ENCODE measurements around the gene FBXO8.

The FBXO8 gene

GRCh38 chr4:174281901-174282300, 1.6 kb downstream of the FBXO8 start:
- Histone ChIP-seq H3K27me3 (ENCODE audit: insufficient read depth, low read length) (no peaks in the 10 kb centered on the region), H3K9me3 (ENCODE audit: insufficient read depth, low read depth, low read length) (no peaks in the 10 kb centered on the region), H3K27ac (ENCODE audit: low read length) (no peak overlapping the region), H3K4me3 (ENCODE audit: low read length) (no peak overlapping the region), H3K9ac (ENCODE audit: low read depth, low read length) (no peak overlapping the region), H3K4me1 (ENCODE audit: insufficient read depth, low read length) (peaks cover 5% of the 10 kb centered on the region; the same call in 1 of the 2 replicates), H3K36me3 (ENCODE audit: insufficient read depth, low read depth, low read length) (no peaks in the 10 kb centered on the region)

GRCh38 chr4:174281182-174281737, 2.2 kb downstream of the FBXO8 start:
- Histone ChIP-seq H3K27me3 (ENCODE audit: insufficient read depth, low read length) (no peaks in the 10 kb centered on the region), H3K4me3 (ENCODE audit: low read length) (no peak overlapping the region), H3K9me3 (ENCODE audit: insufficient read depth, low read depth, low read length) (no peaks in the 10 kb centered on the region), H3K4me1 (ENCODE audit: insufficient read depth, low read length) (peaks cover 5% of the 10 kb centered on the region; the same call in 1 of the 2 replicates), H3K9ac (ENCODE audit: low read depth, low read length) (no peak overlapping the region), H3K36me3 (ENCODE audit: insufficient read depth, low read depth, low read length) (no peaks in the 10 kb centered on the region), H3K27ac (ENCODE audit: low read length) (no peak overlapping the region)

GRCh38 chr4:174279433-174280155, 3.9 kb downstream of the FBXO8 start:
- Histone ChIP-seq H3K4me1 (ENCODE audit: insufficient read depth, low read length) (peaks cover under 1% of the 10 kb centered on the region; the same call in 1 of the 2 replicates), H3K27ac (ENCODE audit: low read length) (no peak overlapping the region), H3K27me3 (ENCODE audit: insufficient read depth, low read length) (no peaks in the 10 kb centered on the region), H3K9ac (ENCODE audit: low read depth, low read length) (no peak overlapping the region), H3K9me3 (ENCODE audit: insufficient read depth, low read depth, low read length) (no peaks in the 10 kb centered on the region), H3K36me3 (ENCODE audit: insufficient read depth, low read depth, low read length) (no peaks in the 10 kb centered on the region), H3K4me3 (ENCODE audit: low read length) (no peak overlapping the region)

- Histone ChIP-seq H3K9ac (ENCODE audit: low read depth, low read length) (no peak overlapping the region), H3K4me1 (ENCODE audit: insufficient read depth, low read length) (no peaks in the 10 kb centered on the region; the same call in 1 of the 2 replicates), H3K36me3 (ENCODE audit: insufficient read depth, low read depth, low read length) (no peaks in the 10 kb centered on the region), H3K27me3 (ENCODE audit: insufficient read depth, low read length) (no peaks in the 10 kb centered on the region), H3K4me3 (ENCODE audit: low read length) (no peak overlapping the region), H3K9me3 (ENCODE audit: insufficient read depth, low read depth, low read length) (no peaks in the 10 kb centered on the region), H3K27ac (ENCODE audit: low read length) (no peak overlapping the region)
These were observed 5.0 kb downstream of the FBXO8 start for GRCh38 chr4:174278467-174278866.

GRCh38 chr4:174277433-174277832, 6.0 kb downstream of the FBXO8 start:
- H3K4me3 ChIP-seq (ENCODE audit: low read length) = no peak overlapping the region
- H3K9ac ChIP-seq (ENCODE audit: low read depth, low read length) = no peak overlapping the region
- no peaks in the 10 kb centered on the region for H3K9me3 ChIP-seq (ENCODE audit: insufficient read depth, low read depth, low read length)
- H3K27me3 ChIP-seq (ENCODE audit: insufficient read depth, low read length) = no peaks in the 10 kb centered on the region
- no peaks in the 10 kb centered on the region; the same call in 1 of the 2 replicates for H3K4me1 ChIP-seq (ENCODE audit: insufficient read depth, low read length)
- no peak overlapping the region for H3K27ac ChIP-seq (ENCODE audit: low read length)
- H3K36me3 ChIP-seq (ENCODE audit: insufficient read depth, low read depth, low read length) = no peaks in the 10 kb centered on the region

- Histone ChIP-seq H3K36me3 (ENCODE audit: insufficient read depth, low read depth, low read length) (no peaks in the 10 kb centered on the region), H3K4me3 (ENCODE audit: low read length) (no peak overlapping the region)
These were observed 8.4 kb downstream of the FBXO8 start for GRCh38 chr4:174275101-174275500.

GRCh38 chr4:174274436-174274835, 9.0 kb downstream of the FBXO8 start:
- H3K4me1 ChIP-seq (ENCODE audit: insufficient read depth, low read length) = no peaks in the 10 kb centered on the region
- H3K27me3 ChIP-seq (ENCODE audit: insufficient read depth, low read length) = no peaks in the 10 kb centered on the region
- no peaks in the 10 kb centered on the region for H3K36me3 ChIP-seq (ENCODE audit: insufficient read depth, low read depth, low read length)
- no peak overlapping the region for H3K9ac ChIP-seq (ENCODE audit: low read depth, low read length)
- no peak overlapping the region for H3K27ac ChIP-seq (ENCODE audit: low read length)
- no peaks in the 10 kb centered on the region for H3K9me3 ChIP-seq (ENCODE audit: insufficient read depth, low read depth, low read length)
- H3K4me3 ChIP-seq (ENCODE audit: low read length) = no peak overlapping the region

More at GRCh38 chr4:174275101-174275500, 8.4 kb downstream of the FBXO8 start:
- Histone ChIP-seq H3K9ac (ENCODE audit: low read depth, low read length) (no peak overlapping the region), H3K9me3 (ENCODE audit: insufficient read depth, low read depth, low read length) (no peaks in the 10 kb centered on the region), H3K27me3 (ENCODE audit: insufficient read depth, low read length) (no peaks in the 10 kb centered on the region), H3K4me1 (ENCODE audit: insufficient read depth, low read length) (no peaks in the 10 kb centered on the region), H3K27ac (ENCODE audit: low read length) (no peak overlapping the region)

GRCh38 chr4:174273930-174274329, 9.5 kb downstream of the FBXO8 start:
- Histone ChIP-seq H3K9me3 (ENCODE audit: insufficient read depth, low read depth, low read length) (no peaks in the 10 kb centered on the region), H3K9ac (ENCODE audit: low read depth, low read length) (no peak overlapping the region), H3K36me3 (ENCODE audit: insufficient read depth, low read depth, low read length) (no peaks in the 10 kb centered on the region), H3K27ac (ENCODE audit: low read length) (no peak overlapping the region), H3K4me1 (ENCODE audit: insufficient read depth, low read length) (no peaks in the 10 kb centered on the region), H3K4me3 (ENCODE audit: low read length) (no peak overlapping the region), H3K27me3 (ENCODE audit: insufficient read depth, low read length) (no peaks in the 10 kb centered on the region)

- no peak overlapping the region for H3K4me3 ChIP-seq (ENCODE audit: low read length)
- H3K27ac ChIP-seq (ENCODE audit: low read length) = no peak overlapping the region
- H3K9ac ChIP-seq (ENCODE audit: low read depth, low read length) = no peak overlapping the region
- no peaks in the 10 kb centered on the region for H3K27me3 ChIP-seq (ENCODE audit: insufficient read depth, low read length)
- H3K36me3 ChIP-seq (ENCODE audit: insufficient read depth, low read depth, low read length) = no peaks in the 10 kb centered on the region
- no peaks in the 10 kb centered on the region for H3K9me3 ChIP-seq (ENCODE audit: insufficient read depth, low read depth, low read length)
- no peaks in the 10 kb centered on the region for H3K4me1 ChIP-seq (ENCODE audit: insufficient read depth, low read length)
These were observed 17.1 kb downstream of the FBXO8 start for GRCh38 chr4:174266416-174266815.

- H3K4me1 ChIP-seq (ENCODE audit: insufficient read depth, low read length) = no peaks in the 10 kb centered on the region
- no peaks in the 10 kb centered on the region for H3K27me3 ChIP-seq (ENCODE audit: insufficient read depth, low read length)
- no peaks in the 10 kb centered on the region for H3K36me3 ChIP-seq (ENCODE audit: insufficient read depth, low read depth, low read length)
- no peak overlapping the region for H3K4me3 ChIP-seq (ENCODE audit: low read length)
- H3K9ac ChIP-seq (ENCODE audit: low read depth, low read length) = no peak overlapping the region
- H3K27ac ChIP-seq (ENCODE audit: low read length) = no peak overlapping the region
- no peaks in the 10 kb centered on the region for H3K9me3 ChIP-seq (ENCODE audit: insufficient read depth, low read depth, low read length)
These were observed 17.6 kb downstream of the FBXO8 start for GRCh38 chr4:174265916-174266315.

- no peak overlapping the region for H3K9ac ChIP-seq (ENCODE audit: low read depth, low read length)
- H3K4me1 ChIP-seq (ENCODE audit: insufficient read depth, low read length) = no peaks in the 10 kb centered on the region
- H3K27ac ChIP-seq (ENCODE audit: low read length) = no peak overlapping the region
- no peaks in the 10 kb centered on the region for H3K9me3 ChIP-seq (ENCODE audit: insufficient read depth, low read depth, low read length)
- no peaks in the 10 kb centered on the region for H3K36me3 ChIP-seq (ENCODE audit: insufficient read depth, low read depth, low read length)
- H3K27me3 ChIP-seq (ENCODE audit: insufficient read depth, low read length) = no peaks in the 10 kb centered on the region
- no peak overlapping the region for H3K4me3 ChIP-seq (ENCODE audit: low read length)
These were observed 20.1 kb downstream of the FBXO8 start for GRCh38 chr4:174263445-174263736.

GRCh38 chr4:174262624-174263444, 20.6 kb downstream of the FBXO8 start:
- Histone ChIP-seq H3K4me3 (ENCODE audit: low read length) (no peak overlapping the region), H3K27me3 (ENCODE audit: insufficient read depth, low read length) (no peaks in the 10 kb centered on the region), H3K9ac (ENCODE audit: low read depth, low read length) (no peak overlapping the region), H3K9me3 (ENCODE audit: insufficient read depth, low read depth, low read length) (no peaks in the 10 kb centered on the region), H3K4me1 (ENCODE audit: insufficient read depth, low read length) (no peaks in the 10 kb centered on the region), H3K36me3 (ENCODE audit: insufficient read depth, low read depth, low read length) (no peaks in the 10 kb centered on the region), H3K27ac (ENCODE audit: low read length) (no peak overlapping the region)

Measured in iPS-20b (cell line).